ENCODE data around the gene NR6A1.

GRCh38 chr9:124710766-124711165 is 60.3 kb downstream of the NR6A1 start:
- TF ChIP-seq CTCF (conservative IDR thresholded peaks at IDR 0.05 in 1 of 2, IDR thresholded peaks at IDR 0.05 in 1 of 2; ENCODE audit: extremely low read depth in 1 of 2, insufficient read depth in 1 of 2, low read depth in 1 of 2, low read length in 2 of 2), result no peak
- TF ChIP-seq EZH2 (IDR thresholded peaks at IDR 0.05; ENCODE audit: borderline replicate concordance, low read length), result no peak

All from mammary epithelial cell (primary cell).